HepG2 (cell line): ENCODE data around the gene ZSWIM6.
"Not testable (repeated sequence)": the region's sequence is repeated elsewhere in the genome, so short reads cannot be mapped to it uniquely, and the experiment has no call there.

Experiments
- FOXM1 ChIP-seq: sonication (generic); formaldehyde crosslinking; IDR thresholded peaks from 2 replicates; pipeline ENCODE4 v1.5.0; 2020; ENCODE audit warnings: missing genetic modification reagents
- IRX3 ChIP-seq: sonication (generic); formaldehyde crosslinking; IDR thresholded peaks from 2 replicates; pipeline ENCODE4 v1.8.1; 2023; ENCODE audit warnings: mild to moderate bottlenecking, low read depth, missing genetic modification reagents, borderline replicate concordance
- KAT7 ChIP-seq: IDR thresholded peaks from 2 replicates; pipeline ENCODE4 v1.6.1; 2018; ENCODE audit warnings: borderline replicate concordance, missing compliant biosample characterization
- NFYB ChIP-seq: sonication (generic); formaldehyde crosslinking; IDR thresholded peaks from 2 replicates; pipeline ENCODE4 v1.4.0; 2020; ENCODE audit warnings: missing genetic modification reagents
- TEAD2 ChIP-seq: sonication (generic); formaldehyde crosslinking; IDR thresholded peaks from 2 replicates; pipeline ENCODE4 v1.9.0; 2021; ENCODE audit warnings: missing genetic modification reagents
- ZNF24 ChIP-seq: fragments of 450-650 bp; IDR thresholded peaks from 2 replicates; pipeline ENCODE4 v1.6.1; 2017; ENCODE audit warnings: antibody characterized with exemption, mild to moderate bottlenecking
- ZNF577 ChIP-seq: sonication (generic); formaldehyde crosslinking; IDR thresholded peaks from 2 replicates; pipeline ENCODE4 v1.4.0; 2020; ENCODE audit warnings: mild to moderate bottlenecking, low read depth, missing genetic modification reagents, borderline replicate concordance
- ZNF781 ChIP-seq: sonication (generic); formaldehyde crosslinking; IDR thresholded peaks from 2 replicates; pipeline ENCODE4 v1.5.1; 2020; ENCODE audit warnings: borderline replicate concordance, mild to moderate bottlenecking, missing genetic modification reagents; ENCODE audit errors: not compliant biosample characterization
- TF ChIP-seq, protein P1 (sequence below): sonication (generic); formaldehyde crosslinking; IDR thresholded peaks from one replicate; pipeline ENCODE4 v1.5.1; 2020; ENCODE audit warnings: mild to moderate bottlenecking, missing genetic modification reagents; ENCODE audit errors: not compliant biosample characterization
- TF ChIP-seq, protein P2 (sequence below): sonication (generic); formaldehyde crosslinking; IDR thresholded peaks from 2 replicates; pipeline ENCODE4 v1.9.0; 2021; ENCODE audit warnings: missing genetic modification reagents, mild to moderate bottlenecking, borderline replicate concordance
- TF ChIP-seq, protein P3 (sequence below): sonication (generic); formaldehyde crosslinking; IDR thresholded peaks from 2 replicates; pipeline ENCODE4 v1.5.0; 2020; ENCODE audit warnings: mild to moderate bottlenecking, missing genetic modification reagents, moderate library complexity

DNA sequence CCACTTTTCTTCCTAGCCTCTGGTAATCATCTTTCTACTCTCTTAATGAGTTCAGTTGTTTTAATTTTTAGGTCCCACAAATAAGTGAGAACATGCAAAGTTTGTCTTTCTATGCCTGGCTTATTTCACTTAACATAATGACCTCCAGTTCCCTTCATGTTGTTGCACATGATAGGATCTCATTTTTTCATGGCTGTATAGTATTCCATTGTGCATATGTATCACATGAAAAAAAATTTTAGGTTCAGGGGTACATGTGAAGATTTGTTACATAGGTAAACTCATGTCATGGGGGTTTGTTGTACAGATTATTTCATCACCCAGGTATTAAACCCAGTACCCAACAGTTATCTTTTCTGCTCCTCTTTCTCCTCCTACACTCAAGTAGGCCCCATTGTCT, 89.2 kb downstream of the ZSWIM6 start:
- not testable (repeated sequence) for TF ChIP-seq FOXM1 (CRISPR knock-in tag); IRX3; ZNF577 (CRISPR knock-in tag); ZNF781; ZNF24; TEAD2 (CRISPR knock-in tag); NFYB (CRISPR knock-in tag); KAT7 (CRISPR knock-in tag)
- TF ChIP-seq, protein P1, sequence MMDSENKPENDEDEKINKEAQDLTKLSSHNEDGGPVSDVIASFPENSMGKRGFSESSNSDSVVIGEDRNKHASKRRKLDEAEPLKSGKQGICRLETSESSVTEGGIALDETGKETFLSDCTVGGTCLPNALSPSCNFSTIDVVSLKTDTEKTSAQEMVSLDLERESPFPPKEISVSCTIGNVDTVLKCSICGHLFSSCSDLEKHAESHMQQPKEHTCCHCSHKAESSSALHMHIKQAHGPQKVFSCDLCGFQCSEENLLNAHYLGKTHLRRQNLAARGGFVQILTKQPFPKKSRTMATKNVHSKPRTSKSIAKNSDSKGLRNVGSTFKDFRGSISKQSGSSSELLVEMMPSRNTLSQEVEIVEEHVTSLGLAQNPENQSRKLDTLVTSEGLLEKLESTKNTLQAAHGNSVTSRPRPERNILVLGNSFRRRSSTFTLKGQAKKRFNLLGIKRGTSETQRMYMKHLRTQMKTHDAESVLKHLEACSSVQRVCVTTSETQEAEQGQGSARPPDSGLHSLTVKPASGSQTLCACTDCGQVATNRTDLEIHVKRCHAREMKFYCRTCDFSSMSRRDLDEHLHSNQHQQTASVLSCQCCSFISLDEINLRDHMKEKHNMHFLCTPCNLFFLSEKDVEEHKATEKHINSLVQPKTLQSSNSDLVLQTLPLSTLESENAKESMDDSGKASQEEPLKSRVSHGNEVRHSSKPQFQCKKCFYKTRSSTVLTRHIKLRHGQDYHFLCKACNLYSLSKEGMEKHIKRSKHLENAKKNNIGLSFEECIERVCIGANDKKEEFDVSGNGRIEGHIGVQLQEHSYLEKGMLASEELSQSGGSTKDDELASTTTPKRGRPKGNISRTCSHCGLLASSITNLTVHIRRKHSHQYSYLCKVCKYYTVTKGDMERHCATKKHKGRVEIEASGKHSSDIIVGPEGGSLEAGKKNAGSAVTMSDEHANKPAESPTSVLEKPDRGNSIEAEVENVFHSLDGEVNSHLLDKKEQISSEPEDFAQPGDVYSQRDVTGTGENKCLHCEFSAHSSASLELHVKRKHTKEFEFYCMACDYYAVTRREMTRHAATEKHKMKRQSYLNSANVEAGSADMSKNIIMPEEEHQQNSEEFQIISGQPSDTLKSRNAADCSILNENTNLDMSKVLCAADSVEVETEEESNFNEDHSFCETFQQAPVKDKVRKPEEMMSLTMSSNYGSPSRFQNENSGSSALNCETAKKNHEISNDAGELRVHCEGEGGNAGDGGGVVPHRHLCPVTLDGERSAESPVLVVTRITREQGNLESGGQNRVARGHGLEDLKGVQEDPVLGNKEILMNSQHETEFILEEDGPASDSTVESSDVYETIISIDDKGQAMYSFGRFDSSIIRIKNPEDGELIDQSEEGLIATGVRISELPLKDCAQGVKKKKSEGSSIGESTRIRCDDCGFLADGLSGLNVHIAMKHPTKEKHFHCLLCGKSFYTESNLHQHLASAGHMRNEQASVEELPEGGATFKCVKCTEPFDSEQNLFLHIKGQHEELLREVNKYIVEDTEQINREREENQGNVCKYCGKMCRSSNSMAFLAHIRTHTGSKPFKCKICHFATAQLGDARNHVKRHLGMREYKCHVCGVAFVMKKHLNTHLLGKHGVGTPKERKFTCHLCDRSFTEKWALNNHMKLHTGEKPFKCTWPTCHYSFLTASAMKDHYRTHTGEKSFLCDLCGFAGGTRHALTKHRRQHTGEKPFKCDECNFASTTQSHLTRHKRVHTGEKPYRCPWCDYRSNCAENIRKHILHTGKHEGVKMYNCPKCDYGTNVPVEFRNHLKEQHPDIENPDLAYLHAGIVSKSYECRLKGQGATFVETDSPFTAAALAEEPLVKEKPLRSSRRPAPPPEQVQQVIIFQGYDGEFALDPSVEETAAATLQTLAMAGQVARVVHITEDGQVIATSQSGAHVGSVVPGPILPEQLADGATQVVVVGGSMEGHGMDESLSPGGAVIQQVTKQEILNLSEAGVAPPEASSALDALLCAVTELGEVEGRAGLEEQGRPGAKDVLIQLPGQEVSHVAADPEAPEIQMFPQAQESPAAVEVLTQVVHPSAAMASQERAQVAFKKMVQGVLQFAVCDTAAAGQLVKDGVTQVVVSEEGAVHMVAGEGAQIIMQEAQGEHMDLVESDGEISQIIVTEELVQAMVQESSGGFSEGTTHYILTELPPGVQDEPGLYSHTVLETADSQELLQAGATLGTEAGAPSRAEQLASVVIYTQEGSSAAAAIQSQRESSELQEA: not testable (repeated sequence)
- TF ChIP-seq, protein P2, sequence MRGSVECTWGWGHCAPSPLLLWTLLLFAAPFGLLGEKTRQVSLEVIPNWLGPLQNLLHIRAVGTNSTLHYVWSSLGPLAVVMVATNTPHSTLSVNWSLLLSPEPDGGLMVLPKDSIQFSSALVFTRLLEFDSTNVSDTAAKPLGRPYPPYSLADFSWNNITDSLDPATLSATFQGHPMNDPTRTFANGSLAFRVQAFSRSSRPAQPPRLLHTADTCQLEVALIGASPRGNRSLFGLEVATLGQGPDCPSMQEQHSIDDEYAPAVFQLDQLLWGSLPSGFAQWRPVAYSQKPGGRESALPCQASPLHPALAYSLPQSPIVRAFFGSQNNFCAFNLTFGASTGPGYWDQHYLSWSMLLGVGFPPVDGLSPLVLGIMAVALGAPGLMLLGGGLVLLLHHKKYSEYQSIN (CRISPR knock-in tag): not testable (repeated sequence)
- TF ChIP-seq, protein P3, sequence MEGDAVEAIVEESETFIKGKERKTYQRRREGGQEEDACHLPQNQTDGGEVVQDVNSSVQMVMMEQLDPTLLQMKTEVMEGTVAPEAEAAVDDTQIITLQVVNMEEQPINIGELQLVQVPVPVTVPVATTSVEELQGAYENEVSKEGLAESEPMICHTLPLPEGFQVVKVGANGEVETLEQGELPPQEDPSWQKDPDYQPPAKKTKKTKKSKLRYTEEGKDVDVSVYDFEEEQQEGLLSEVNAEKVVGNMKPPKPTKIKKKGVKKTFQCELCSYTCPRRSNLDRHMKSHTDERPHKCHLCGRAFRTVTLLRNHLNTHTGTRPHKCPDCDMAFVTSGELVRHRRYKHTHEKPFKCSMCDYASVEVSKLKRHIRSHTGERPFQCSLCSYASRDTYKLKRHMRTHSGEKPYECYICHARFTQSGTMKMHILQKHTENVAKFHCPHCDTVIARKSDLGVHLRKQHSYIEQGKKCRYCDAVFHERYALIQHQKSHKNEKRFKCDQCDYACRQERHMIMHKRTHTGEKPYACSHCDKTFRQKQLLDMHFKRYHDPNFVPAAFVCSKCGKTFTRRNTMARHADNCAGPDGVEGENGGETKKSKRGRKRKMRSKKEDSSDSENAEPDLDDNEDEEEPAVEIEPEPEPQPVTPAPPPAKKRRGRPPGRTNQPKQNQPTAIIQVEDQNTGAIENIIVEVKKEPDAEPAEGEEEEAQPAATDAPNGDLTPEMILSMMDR (CRISPR knock-in tag): not testable (repeated sequence)
